ENCODE data around the gene JAG1.

DNA sequence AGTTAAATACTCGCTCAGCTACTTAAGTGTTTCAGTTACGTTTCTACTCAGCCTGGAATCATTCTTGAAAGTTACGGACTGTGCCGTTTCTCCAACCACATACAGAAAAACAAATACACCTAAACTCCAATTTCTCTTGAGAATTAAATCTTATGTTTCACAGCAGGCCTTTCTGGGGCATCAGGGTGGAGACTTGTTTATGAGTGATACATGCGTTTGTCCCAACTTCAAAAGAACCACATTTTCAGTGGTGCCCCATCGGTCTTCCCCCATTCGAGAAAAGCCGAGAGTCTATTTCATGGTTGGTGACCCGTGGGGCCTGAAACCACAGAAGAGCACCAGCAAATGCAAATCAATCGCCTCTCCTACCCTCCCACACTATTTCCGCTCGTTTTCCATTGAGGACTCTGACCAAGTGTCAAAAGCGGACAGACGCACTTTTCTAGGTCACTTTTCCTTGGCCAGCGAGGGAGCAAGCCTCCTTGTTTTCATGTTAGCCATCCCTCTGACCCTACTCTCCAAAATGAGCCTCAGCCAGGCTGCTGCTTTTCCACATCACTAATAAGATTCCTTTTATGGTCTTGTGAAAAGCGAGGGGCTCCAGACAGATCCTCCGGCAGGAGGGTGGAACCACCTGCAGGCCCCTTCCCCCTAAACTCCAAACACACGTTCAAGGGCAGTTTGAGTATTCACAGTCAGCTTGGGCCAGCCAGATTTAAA is 3.1 kb downstream of the JAG1 start:
- TF ChIP-seq, protein P1, sequence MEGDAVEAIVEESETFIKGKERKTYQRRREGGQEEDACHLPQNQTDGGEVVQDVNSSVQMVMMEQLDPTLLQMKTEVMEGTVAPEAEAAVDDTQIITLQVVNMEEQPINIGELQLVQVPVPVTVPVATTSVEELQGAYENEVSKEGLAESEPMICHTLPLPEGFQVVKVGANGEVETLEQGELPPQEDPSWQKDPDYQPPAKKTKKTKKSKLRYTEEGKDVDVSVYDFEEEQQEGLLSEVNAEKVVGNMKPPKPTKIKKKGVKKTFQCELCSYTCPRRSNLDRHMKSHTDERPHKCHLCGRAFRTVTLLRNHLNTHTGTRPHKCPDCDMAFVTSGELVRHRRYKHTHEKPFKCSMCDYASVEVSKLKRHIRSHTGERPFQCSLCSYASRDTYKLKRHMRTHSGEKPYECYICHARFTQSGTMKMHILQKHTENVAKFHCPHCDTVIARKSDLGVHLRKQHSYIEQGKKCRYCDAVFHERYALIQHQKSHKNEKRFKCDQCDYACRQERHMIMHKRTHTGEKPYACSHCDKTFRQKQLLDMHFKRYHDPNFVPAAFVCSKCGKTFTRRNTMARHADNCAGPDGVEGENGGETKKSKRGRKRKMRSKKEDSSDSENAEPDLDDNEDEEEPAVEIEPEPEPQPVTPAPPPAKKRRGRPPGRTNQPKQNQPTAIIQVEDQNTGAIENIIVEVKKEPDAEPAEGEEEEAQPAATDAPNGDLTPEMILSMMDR (IDR thresholded peaks at IDR 0.05): no peak
- TF ChIP-seq EMX1 (CRISPR knock-in tag; IDR thresholded peaks at IDR 0.05): no peak
- TF ChIP-seq, protein P2, sequence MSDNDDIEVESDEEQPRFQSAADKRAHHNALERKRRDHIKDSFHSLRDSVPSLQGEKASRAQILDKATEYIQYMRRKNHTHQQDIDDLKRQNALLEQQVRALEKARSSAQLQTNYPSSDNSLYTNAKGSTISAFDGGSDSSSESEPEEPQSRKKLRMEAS (CRISPR knock-in tag; IDR thresholded peaks at IDR 0.05): no peak
- TF ChIP-seq, protein P3, sequence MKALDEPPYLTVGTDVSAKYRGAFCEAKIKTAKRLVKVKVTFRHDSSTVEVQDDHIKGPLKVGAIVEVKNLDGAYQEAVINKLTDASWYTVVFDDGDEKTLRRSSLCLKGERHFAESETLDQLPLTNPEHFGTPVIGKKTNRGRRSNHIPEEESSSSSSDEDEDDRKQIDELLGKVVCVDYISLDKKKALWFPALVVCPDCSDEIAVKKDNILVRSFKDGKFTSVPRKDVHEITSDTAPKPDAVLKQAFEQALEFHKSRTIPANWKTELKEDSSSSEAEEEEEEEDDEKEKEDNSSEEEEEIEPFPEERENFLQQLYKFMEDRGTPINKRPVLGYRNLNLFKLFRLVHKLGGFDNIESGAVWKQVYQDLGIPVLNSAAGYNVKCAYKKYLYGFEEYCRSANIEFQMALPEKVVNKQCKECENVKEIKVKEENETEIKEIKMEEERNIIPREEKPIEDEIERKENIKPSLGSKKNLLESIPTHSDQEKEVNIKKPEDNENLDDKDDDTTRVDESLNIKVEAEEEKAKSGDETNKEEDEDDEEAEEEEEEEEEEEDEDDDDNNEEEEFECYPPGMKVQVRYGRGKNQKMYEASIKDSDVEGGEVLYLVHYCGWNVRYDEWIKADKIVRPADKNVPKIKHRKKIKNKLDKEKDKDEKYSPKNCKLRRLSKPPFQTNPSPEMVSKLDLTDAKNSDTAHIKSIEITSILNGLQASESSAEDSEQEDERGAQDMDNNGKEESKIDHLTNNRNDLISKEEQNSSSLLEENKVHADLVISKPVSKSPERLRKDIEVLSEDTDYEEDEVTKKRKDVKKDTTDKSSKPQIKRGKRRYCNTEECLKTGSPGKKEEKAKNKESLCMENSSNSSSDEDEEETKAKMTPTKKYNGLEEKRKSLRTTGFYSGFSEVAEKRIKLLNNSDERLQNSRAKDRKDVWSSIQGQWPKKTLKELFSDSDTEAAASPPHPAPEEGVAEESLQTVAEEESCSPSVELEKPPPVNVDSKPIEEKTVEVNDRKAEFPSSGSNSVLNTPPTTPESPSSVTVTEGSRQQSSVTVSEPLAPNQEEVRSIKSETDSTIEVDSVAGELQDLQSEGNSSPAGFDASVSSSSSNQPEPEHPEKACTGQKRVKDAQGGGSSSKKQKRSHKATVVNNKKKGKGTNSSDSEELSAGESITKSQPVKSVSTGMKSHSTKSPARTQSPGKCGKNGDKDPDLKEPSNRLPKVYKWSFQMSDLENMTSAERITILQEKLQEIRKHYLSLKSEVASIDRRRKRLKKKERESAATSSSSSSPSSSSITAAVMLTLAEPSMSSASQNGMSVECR (CRISPR knock-in tag; IDR thresholded peaks at IDR 0.05; ENCODE audit: borderline replicate concordance): no peak
- no peak for TF ChIP-seq ZNF416 (CRISPR knock-in tag; IDR thresholded peaks at IDR 0.05)
- TF ChIP-seq, protein P4, sequence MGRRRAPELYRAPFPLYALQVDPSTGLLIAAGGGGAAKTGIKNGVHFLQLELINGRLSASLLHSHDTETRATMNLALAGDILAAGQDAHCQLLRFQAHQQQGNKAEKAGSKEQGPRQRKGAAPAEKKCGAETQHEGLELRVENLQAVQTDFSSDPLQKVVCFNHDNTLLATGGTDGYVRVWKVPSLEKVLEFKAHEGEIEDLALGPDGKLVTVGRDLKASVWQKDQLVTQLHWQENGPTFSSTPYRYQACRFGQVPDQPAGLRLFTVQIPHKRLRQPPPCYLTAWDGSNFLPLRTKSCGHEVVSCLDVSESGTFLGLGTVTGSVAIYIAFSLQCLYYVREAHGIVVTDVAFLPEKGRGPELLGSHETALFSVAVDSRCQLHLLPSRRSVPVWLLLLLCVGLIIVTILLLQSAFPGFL (CRISPR knock-in tag; IDR thresholded peaks at IDR 0.05; ENCODE audit: borderline replicate concordance): no peak
- TF ChIP-seq ESRRA (CRISPR knock-in tag; IDR thresholded peaks at IDR 0.05; ENCODE audit: borderline replicate concordance): no peak
- TF ChIP-seq, protein P5, sequence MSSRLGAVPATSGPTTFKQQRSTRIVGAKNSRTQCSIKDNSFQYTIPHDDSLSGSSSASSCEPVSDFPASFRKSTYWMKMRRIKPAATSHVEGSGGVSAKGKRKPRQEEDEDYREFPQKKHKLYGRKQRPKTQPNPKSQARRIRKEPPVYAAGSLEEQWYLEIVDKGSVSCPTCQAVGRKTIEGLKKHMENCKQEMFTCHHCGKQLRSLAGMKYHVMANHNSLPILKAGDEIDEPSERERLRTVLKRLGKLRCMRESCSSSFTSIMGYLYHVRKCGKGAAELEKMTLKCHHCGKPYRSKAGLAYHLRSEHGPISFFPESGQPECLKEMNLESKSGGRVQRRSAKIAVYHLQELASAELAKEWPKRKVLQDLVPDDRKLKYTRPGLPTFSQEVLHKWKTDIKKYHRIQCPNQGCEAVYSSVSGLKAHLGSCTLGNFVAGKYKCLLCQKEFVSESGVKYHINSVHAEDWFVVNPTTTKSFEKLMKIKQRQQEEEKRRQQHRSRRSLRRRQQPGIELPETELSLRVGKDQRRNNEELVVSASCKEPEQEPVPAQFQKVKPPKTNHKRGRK (CRISPR knock-in tag; IDR thresholded peaks at IDR 0.05; ENCODE audit: borderline replicate concordance): no peak
- TF ChIP-seq, protein P6, sequence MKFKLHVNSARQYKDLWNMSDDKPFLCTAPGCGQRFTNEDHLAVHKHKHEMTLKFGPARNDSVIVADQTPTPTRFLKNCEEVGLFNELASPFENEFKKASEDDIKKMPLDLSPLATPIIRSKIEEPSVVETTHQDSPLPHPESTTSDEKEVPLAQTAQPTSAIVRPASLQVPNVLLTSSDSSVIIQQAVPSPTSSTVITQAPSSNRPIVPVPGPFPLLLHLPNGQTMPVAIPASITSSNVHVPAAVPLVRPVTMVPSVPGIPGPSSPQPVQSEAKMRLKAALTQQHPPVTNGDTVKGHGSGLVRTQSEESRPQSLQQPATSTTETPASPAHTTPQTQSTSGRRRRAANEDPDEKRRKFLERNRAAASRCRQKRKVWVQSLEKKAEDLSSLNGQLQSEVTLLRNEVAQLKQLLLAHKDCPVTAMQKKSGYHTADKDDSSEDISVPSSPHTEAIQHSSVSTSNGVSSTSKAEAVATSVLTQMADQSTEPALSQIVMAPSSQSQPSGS (CRISPR knock-in tag; IDR thresholded peaks at IDR 0.05; ENCODE audit: borderline replicate concordance, low read depth): no peak
- TF ChIP-seq, protein P7, sequence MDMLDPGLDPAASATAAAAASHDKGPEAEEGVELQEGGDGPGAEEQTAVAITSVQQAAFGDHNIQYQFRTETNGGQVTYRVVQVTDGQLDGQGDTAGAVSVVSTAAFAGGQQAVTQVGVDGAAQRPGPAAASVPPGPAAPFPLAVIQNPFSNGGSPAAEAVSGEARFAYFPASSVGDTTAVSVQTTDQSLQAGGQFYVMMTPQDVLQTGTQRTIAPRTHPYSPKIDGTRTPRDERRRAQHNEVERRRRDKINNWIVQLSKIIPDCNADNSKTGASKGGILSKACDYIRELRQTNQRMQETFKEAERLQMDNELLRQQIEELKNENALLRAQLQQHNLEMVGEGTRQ (CRISPR knock-in tag; IDR thresholded peaks at IDR 0.05): no peak
